ENCODE results near the gene SMIM41.

SMIM41 gene

DNA sequence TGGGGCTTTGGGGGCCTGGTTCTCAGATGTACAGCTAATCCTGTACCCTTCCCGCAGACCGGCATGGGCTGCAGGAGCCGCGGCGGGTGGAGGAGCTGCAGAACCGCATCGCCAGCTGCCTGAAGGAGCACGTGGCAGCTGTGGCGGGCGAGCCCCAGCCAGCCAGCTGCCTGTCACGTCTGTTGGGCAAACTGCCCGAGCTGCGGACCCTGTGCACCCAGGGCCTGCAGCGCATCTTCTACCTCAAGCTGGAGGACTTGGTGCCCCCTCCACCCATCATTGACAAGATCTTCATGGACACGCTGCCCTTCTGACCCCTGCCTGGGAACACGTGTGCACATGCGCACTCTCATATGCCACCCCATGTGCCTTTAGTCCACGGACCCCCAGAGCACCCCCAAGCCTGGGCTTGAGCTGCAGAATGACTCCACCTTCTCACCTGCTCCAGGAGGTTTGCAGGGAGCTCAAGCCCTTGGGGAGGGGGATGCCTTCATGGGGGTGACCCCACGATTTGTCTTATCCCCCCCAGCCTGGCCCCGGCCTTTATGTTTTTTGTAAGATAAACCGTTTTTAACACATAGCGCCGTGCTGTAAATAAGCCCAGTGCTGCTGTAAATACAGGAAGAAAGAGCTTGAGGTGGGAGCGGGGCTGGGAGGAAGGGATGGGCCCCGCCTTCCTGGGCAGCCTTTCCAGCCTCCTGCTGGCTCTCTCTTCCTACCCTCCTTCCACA lies 20.7 kb upstream of the SMIM41 start:
- Histone ChIP-seq H2AFZ (ENCODE audit: low read length) (no peak overlapping the region), H3K4me2 (ENCODE audit: low read depth, low read length, poor library complexity, severe bottlenecking) (no peak overlapping the region), H3K9me3 (ENCODE audit: insufficient read depth, low read depth, low read length) (no peaks in the 10 kb centered on the region), H3K4me1 (ENCODE audit: insufficient read depth, low read length, poor library complexity, severe bottlenecking) (no peaks in the 10 kb centered on the region), H3K9ac (ENCODE audit: low read depth, low read length, poor library complexity, severe bottlenecking) (no peak overlapping the region), H3K27me3 (ENCODE audit: insufficient read depth, low read length, poor library complexity, severe bottlenecking) (no peaks in the 10 kb centered on the region), H3K79me2 (ENCODE audit: insufficient read depth, low read length) (no peaks in the 10 kb centered on the region), H3F3A (ENCODE audit: low read depth) (no peaks in the 10 kb centered on the region), H3K36me3 (ENCODE audit: insufficient read depth, low read length) (no peaks in the 10 kb centered on the region), H4K20me1 (ENCODE audit: insufficient read depth, low read length, poor library complexity, severe bottlenecking) (no peaks in the 10 kb centered on the region), H3K9me2 (replicated peaks; ENCODE audit: low read depth, low read length) (no peaks in the 10 kb centered on the region), H3K4me3 (ENCODE audit: low read length, poor library complexity, severe bottlenecking) (no peak overlapping the region)
- TF ChIP-seq, protein P1, sequence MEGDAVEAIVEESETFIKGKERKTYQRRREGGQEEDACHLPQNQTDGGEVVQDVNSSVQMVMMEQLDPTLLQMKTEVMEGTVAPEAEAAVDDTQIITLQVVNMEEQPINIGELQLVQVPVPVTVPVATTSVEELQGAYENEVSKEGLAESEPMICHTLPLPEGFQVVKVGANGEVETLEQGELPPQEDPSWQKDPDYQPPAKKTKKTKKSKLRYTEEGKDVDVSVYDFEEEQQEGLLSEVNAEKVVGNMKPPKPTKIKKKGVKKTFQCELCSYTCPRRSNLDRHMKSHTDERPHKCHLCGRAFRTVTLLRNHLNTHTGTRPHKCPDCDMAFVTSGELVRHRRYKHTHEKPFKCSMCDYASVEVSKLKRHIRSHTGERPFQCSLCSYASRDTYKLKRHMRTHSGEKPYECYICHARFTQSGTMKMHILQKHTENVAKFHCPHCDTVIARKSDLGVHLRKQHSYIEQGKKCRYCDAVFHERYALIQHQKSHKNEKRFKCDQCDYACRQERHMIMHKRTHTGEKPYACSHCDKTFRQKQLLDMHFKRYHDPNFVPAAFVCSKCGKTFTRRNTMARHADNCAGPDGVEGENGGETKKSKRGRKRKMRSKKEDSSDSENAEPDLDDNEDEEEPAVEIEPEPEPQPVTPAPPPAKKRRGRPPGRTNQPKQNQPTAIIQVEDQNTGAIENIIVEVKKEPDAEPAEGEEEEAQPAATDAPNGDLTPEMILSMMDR (conservative IDR thresholded peaks at IDR 0.05; ENCODE audit: low read length) = no peak
- no peak for TF ChIP-seq EZH2phosphoT487 (IDR thresholded peaks at IDR 0.05; ENCODE audit: borderline replicate concordance)

DNA sequence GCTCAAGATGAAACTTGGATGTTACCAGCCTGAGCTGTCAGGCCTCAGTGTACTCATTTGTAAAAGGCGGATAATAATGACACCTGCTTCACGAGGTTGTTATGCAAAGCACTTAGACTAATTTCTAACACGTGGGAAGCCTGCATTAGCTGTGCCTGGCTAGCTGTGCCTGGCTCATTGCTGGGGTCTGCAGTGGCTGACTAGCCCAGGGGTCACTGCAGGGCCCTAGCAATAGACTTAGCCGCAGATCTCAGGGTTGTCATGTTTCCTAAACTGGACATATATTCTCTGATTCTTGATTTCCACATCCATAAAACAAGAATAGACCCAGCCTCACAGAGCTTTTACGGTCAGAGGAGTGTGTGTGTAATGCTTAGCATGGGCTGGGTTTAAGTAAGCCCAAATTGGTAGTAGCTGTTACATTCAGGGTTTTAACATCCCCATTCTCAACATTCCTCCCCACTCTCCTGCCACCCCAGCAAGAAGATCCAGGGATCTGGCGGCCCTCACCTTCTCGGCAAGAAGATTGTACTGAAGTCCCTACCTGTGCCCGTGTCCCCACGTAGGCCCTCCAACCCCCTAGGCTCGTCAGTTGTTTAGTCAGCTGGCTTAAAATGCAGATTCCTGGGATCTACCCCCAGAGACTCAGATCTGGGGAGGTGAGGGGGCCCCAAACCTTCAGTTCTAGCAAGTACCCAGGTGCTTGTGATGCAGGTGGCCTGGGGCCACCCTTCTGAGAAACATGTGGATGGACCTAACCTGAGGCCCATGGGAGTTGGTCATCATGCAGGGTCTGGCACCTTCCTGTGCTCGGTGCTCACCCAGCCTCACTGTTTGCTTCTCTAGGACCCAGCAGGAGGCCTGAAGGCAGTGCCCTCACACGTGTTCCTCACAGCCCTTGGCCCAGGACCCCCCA lies 19.7 kb upstream of the SMIM41 start:
- Histone ChIP-seq H3K4me1 (ENCODE audit: insufficient read depth, low read length, poor library complexity, severe bottlenecking) (no peaks in the 10 kb centered on the region), H3K9me2 (replicated peaks; ENCODE audit: low read depth, low read length) (no peaks in the 10 kb centered on the region), H2AFZ (ENCODE audit: low read length) (no peak overlapping the region), H3K27me3 (ENCODE audit: insufficient read depth, low read length, poor library complexity, severe bottlenecking) (no peaks in the 10 kb centered on the region), H3K9ac (ENCODE audit: low read depth, low read length, poor library complexity, severe bottlenecking) (no peak overlapping the region), H3K36me3 (ENCODE audit: insufficient read depth, low read length) (no peaks in the 10 kb centered on the region), H3K9me3 (ENCODE audit: insufficient read depth, low read depth, low read length) (no peaks in the 10 kb centered on the region), H3K4me2 (ENCODE audit: low read depth, low read length, poor library complexity, severe bottlenecking) (no peak overlapping the region), H4K20me1 (ENCODE audit: insufficient read depth, low read length, poor library complexity, severe bottlenecking) (no peaks in the 10 kb centered on the region), H3F3A (ENCODE audit: low read depth) (no peaks in the 10 kb centered on the region), H3K79me2 (ENCODE audit: insufficient read depth, low read length) (no peaks in the 10 kb centered on the region), H3K4me3 (ENCODE audit: low read length, poor library complexity, severe bottlenecking) (no peak overlapping the region)
- TF ChIP-seq EZH2phosphoT487 (IDR thresholded peaks at IDR 0.05; ENCODE audit: borderline replicate concordance) = no peak
- TF ChIP-seq, protein P1 (conservative IDR thresholded peaks at IDR 0.05; ENCODE audit: low read length) = no peak

DNA sequence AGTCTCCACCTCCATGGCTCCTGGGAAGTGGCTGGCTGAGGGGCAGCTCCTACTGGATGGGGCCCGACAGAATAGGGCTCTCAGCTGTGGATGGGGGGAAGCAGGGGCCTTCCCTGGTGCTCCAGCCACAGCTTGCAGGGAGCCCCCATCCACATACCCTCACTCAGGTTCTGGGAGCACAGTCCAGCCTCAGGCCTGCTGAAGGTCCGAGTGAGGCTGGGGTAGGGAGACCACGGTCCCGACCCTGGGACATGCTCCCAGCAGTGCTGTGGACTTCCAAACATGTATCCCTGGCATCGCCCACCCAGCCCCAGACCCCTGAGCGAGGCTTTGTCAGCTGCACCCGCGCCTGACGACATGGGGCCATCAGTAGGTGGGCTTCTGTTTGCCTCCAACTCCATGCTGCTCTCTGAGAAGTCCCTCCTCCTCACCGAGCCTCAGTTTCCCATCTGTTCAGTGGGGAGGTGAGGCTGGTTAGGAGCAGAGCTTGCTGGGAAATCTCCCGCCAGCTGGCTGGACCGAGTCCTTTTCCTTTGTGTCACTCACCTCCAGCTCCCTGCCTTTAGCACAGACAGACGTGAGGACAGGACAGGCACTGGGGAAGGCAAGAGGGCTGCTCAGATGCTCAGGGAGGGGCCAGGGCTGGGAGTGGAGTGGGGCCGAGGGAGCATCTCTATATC lies 18.9 kb upstream of the SMIM41 start:
- no peaks in the 10 kb centered on the region for H4K20me1 ChIP-seq (ENCODE audit: insufficient read depth, low read length, poor library complexity, severe bottlenecking)
- H3K79me2 ChIP-seq (ENCODE audit: insufficient read depth, low read length) = no peaks in the 10 kb centered on the region
- H3K4me2 ChIP-seq (ENCODE audit: low read depth, low read length, poor library complexity, severe bottlenecking) = no peak overlapping the region
- H3K36me3 ChIP-seq (ENCODE audit: insufficient read depth, low read length) = no peaks in the 10 kb centered on the region
- no peak overlapping the region for H2AFZ ChIP-seq (ENCODE audit: low read length)
- no peak overlapping the region for H3K9ac ChIP-seq (ENCODE audit: low read depth, low read length, poor library complexity, severe bottlenecking)
- TF ChIP-seq, protein P1 (conservative IDR thresholded peaks at IDR 0.05; ENCODE audit: low read length) = no peak
- no peak for TF ChIP-seq EZH2phosphoT487 (IDR thresholded peaks at IDR 0.05; ENCODE audit: borderline replicate concordance)
- no peaks in the 10 kb centered on the region for H3K4me1 ChIP-seq (ENCODE audit: insufficient read depth, low read length, poor library complexity, severe bottlenecking)
- no peaks in the 10 kb centered on the region for H3K27me3 ChIP-seq (ENCODE audit: insufficient read depth, low read length, poor library complexity, severe bottlenecking)
- H3F3A ChIP-seq (ENCODE audit: low read depth) = no peaks in the 10 kb centered on the region
- no peaks in the 10 kb centered on the region for H3K9me3 ChIP-seq (ENCODE audit: insufficient read depth, low read depth, low read length)
- H3K9me2 ChIP-seq (replicated peaks; ENCODE audit: low read depth, low read length) = no peaks in the 10 kb centered on the region
- H3K4me3 ChIP-seq (ENCODE audit: low read length, poor library complexity, severe bottlenecking) = no peak overlapping the region
